Effector memory CD8-positive, alpha-beta T cell (primary cell): ENCODE measurements around the gene SRCIN1.

ENCODE experiments used
- ATAC-seq: fragments of 150-1000 bp; cut with Tn5 transposase; replicated peaks from 2 replicates; pipeline ENCODE4 v1.10.0; 2021; ENCODE audit warnings: mild to moderate bottlenecking, moderate library complexity
- DNase-seq, 3 experiments: peaks; one replicate each; pipeline ENCODE4 v3.0.0; 2021
- H3K27ac Mint-ChIP-seq, 2 donors: one replicate each; pipeline ENCODE4 v1.8.0; 2022; ENCODE audit warnings: mild to moderate bottlenecking in 2 of 2, mixed read lengths in 2 of 2, moderate library complexity in 2 of 2
- H3K27me3 Mint-ChIP-seq, 2 donors: one replicate each; pipeline ENCODE4 v1.8.0; 2022; ENCODE audit warnings: mixed read lengths in 2 of 2
- H3K36me3 Mint-ChIP-seq: one replicate; pipeline ENCODE4 v1.8.0; 2022; ENCODE audit warnings: mild to moderate bottlenecking, moderate library complexity, mixed read lengths; ENCODE audit not compliant: insufficient read depth
- H3K4me1 Mint-ChIP-seq, 2 donors: one replicate each; pipeline ENCODE4 v1.8.0; 2022; ENCODE audit warnings: low read depth in 2 of 2, mixed read lengths in 2 of 2
- H3K4me3 Mint-ChIP-seq, 2 donors: one replicate each; pipeline ENCODE4 v1.8.0; 2022; ENCODE audit warnings: mild to moderate bottlenecking in 2 of 2, mixed read lengths in 2 of 2, moderate library complexity in 2 of 2
- H3K9me3 Mint-ChIP-seq, 2 donors: one replicate each; pipeline ENCODE4 v1.8.0; 2022; ENCODE audit warnings: mixed read lengths in 2 of 2

Gene SRCIN1

DNA sequence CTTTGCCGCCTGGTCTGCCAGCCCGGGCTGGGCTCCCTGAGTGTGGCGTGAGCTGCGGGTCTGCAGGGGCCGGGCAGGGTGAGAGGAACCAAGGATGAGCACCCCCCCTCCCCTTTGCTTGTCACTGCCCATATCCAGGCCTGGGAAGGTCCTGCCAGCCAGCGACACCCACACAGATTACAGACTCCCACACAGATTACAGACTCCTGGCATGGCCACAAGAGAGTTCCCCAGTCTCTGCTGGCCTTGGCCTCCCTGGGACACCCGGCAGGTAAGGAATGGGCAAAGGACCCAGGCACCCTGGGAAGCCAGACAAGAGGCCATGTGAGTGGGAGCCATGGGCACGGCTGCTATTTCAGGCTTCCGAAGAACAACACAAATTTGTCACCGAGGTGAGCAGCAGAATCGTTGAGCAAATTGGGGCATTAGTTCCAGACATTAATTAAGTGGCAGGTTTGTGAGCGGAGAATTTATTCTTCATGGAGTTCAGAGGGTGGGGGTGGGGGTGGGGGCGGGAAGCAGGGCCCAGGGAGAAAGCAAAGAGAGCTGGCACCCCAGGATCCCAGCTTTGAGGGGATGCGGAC lies 41.4 kb downstream of the SRCIN1 start:
- ATAC-seq: no peak
- Mint-ChIP-seq H3K27me3 (peaks cover 82 to 89% of the 10 kb centered on the region in 2 donors), H3K36me3 (peaks cover 7% of the 10 kb centered on the region)

DNA sequence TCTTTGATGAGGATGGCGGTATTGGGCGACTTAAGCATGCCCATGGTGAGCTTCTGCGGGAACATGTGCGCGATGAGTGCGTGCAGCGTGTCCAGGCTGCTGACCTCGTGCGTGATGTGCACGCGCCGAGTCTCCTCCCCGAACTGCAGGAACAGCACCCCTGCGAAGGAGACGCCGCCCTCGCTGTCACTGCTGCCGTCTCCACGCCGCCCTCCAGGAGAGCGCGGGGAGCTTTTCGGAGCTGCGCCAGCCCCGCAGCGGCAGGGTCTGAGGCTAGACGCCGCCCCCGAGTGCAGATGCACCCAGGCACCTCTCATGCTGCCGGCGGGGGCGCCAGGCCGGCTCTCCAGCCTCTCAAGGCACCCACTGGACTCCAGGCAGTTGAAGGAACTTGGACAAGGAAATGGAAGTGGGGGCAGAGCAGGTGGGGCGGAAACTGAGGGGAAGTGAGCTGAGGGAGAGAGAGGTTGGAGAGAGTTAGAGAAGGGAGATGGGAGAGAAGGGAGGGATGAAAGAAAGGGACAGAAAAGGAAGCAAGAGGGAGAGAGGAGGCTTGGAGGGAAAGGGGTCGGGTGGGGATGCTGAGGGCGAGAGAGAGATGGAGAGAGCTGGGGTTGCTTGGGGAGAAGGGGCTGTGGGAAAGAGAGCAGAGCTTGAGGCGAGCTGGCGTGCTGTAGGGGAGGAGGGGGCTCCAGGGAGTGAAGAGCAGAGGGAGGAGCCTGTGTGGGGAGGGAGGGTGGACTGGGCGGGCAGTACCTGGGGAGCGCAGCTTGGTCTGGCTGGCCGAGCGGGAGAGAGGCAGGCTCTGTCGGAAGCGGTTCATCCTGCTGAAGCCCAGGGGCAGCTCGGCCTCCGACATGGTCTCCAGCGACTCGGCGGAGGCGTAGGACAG lies 42.1 kb downstream of the SRCIN1 start:
- H3K4me3 Mint-ChIP-seq: peak overlapping the region; percentile 48 to 61
- ATAC-seq (no peak), DNase-seq (no peak)
- H3K27me3 Mint-ChIP-seq: peaks cover 75 to 81% of the 10 kb centered on the region in 2 donors
- no peaks in the 10 kb centered on the region for H3K9me3 Mint-ChIP-seq
- H3K4me1 Mint-ChIP-seq: peaks cover 20 to 23% of the 10 kb centered on the region in 2 donors
- H3K36me3 Mint-ChIP-seq: peaks cover 10% of the 10 kb centered on the region
- H3K27ac Mint-ChIP-seq: no peak overlapping the region

More for the DNA sequence above, 41.4 kb downstream of the SRCIN1 start:
- Mint-ChIP-seq H3K27ac (no peak overlapping the region), H3K4me1 (peaks cover 13 to 16% of the 10 kb centered on the region in 2 donors), H3K4me3 (peak overlapping the region in 1 of 2 donors; percentile 61), H3K9me3 (no peaks in the 10 kb centered on the region)
- no peak for DNase-seq

DNA sequence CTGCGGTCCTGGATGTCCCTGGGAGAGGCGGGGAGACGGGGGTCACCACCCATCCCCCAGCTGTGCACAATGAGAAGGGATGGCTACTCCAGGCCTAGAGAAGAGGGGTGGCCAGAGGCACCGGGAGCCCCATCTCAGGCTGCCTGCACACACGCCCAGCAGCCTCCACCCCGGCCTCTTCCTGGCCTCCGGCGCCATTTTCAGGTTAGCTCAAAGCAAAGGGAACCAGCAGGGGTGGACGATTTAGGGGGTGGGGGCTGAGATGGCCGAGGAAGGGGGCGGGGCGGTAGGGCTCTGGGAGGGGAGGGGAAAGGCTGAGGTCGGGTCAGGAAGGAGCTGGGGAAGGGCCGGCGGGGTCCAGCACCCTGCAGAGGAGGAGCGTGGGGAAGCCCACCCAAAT lies 42.8 kb downstream of the SRCIN1 start:
- Mint-ChIP-seq H3K4me3 (peak overlapping the region in 1 of 2 donors; percentile 61), H3K9me3 (no peaks in the 10 kb centered on the region), H3K36me3 (peaks cover 10% of the 10 kb centered on the region), H3K27me3 (peaks cover 68 to 74% of the 10 kb centered on the region in 2 donors), H3K4me1 (peaks cover 25 to 26% of the 10 kb centered on the region in 2 donors), H3K27ac (no peak overlapping the region)
- DNase-seq: no peak
- no peak for ATAC-seq

DNA sequence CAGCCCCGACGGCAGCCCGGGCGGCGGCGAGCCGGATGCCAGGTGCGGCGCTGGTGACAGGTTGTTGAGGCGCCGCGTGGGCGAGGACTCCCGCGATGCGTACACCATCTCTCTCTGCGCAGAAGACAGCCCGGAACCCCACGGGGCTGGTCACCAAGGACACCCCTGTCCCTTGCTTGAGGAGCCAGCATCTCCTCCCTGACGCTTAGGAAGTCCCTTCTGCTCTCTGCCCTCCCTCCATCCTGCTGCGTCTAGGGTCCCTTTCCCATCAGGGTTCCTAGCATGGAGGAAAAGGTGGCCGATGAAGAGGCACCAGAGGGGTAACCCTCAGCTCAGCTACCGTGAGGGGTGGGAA lies 43.6 kb downstream of the SRCIN1 start:
- no peak for ATAC-seq
- Mint-ChIP-seq H3K9me3 (no peaks in the 10 kb centered on the region), H3K4me1 (peaks cover 25 to 26% of the 10 kb centered on the region in 2 donors), H3K36me3 (peaks cover 10% of the 10 kb centered on the region), H3K27ac (no peak overlapping the region), H3K27me3 (peaks cover 61 to 67% of the 10 kb centered on the region in 2 donors), H3K4me3 (no peak overlapping the region)
- DNase-seq: no peak

DNA sequence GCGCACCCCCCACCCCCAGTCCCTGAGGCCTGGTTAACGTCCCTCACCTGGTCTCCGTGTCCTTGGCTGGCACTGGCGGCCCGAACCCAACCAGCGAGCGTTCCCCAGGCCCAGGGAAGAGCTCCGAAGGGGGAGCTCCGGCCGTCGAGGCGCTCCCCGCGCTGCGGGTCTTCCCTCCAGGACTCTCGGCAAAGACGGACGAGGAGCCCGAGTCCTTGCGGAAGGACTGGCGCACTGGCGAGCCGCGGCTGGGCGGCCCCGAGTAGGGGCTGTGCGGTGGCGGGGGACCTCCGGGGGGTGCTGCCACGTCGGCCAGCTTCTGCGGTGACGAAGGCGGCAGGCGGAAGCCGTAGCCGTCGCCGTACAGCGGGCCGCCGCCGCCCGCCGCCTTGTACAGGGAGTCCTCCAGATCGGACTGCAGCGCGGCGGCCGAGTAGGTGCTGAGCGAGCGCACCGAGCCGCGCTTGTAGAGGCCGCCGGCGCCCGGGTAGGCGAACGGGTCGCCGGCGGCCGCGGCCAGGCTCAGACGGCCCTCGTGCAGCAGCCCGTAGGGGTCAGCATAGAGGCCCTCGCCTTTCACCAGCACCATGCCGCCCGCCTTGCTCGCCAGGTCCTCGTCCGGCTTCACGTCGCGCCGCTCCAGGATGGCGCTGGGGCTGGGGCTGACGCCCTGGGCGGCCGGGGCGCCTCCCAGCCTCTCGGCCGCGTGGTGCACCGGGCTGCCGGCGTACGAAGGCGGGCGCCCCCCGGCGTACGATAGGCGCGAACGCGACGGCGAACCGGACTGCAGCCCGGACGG lies 44.1 kb downstream of the SRCIN1 start:
- H3K4me1 Mint-ChIP-seq: peaks cover 25 to 26% of the 10 kb centered on the region in 2 donors
- H3K27me3 Mint-ChIP-seq: peaks cover 55 to 63% of the 10 kb centered on the region in 2 donors
- ATAC-seq (no peak), DNase-seq (no peak)
- peaks cover 10% of the 10 kb centered on the region for H3K36me3 Mint-ChIP-seq
- H3K27ac Mint-ChIP-seq: no peak overlapping the region
- peak overlapping the region in 1 of 2 donors; percentile 98 for H3K4me3 Mint-ChIP-seq
- H3K9me3 Mint-ChIP-seq: no peaks in the 10 kb centered on the region

DNA sequence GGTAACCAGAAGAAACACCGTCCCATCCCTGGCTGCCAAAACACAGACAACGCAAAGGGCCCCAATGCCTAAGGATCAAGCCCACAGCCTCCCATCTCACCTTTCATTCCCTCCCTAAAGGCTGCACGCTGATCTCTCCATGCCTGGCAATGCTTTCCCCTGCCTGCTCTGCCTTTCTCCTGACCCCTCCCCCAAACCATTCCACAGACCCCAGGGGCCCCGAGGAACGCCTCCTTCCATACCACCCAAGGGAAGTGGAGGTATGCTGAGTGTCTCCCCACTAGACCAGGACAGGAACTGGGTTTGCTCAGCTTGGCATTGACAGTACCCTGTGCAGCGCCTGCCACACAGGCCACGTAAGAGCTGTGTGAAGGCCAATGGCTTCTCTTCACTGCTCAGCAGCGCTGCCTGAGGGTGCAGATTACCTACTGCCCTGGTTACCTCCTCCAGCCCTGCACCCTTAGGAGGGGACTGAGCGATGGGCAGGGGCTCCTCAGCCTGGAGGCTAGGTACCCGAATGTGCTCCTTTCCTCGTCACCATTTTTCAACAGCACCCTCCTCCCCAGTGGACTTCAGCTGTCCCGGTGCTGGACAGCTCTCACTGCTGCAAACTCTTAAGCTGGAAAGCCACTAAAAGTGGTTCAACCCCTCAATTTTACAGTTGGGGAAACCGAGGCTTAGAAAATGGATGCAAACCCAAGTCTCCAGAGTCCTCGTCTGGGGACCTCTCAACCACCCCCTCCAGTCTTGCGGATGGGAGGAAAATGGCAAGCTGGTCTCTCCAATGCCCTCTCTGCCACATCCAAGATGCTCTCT lies 45.0 kb downstream of the SRCIN1 start:
- DNase-seq: no peak
- ATAC-seq: no peak
- peaks cover 46 to 63% of the 10 kb centered on the region in 2 donors for H3K27me3 Mint-ChIP-seq
- H3K9me3 Mint-ChIP-seq: no peaks in the 10 kb centered on the region
- peaks cover 10% of the 10 kb centered on the region for H3K36me3 Mint-ChIP-seq
- peaks cover 25 to 26% of the 10 kb centered on the region in 2 donors for H3K4me1 Mint-ChIP-seq
- no peak overlapping the region for H3K27ac Mint-ChIP-seq
- peak overlapping the region; percentile 43 to 98 for H3K4me3 Mint-ChIP-seq

DNA sequence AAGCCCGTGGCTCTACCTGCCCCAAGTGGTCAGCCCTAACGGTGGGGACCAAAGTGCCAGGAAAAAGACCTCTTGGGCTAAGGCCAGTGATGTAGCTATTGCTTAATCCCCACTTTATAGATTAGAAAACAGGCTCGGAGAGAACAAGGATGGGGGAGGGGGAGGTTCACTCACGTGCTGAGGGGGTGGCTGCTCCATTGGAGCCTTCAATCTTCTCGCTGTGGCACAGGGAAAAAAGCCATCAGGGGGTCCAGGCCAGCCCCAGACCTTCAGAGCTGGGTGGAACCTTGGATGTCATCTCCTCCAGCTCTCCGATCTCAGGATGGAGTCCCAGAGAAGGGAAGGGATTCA lies 45.9 kb downstream of the SRCIN1 start:
- Mint-ChIP-seq H3K4me3 (peak overlapping the region in 1 of 2 donors; percentile 98), H3K27me3 (peaks cover 37 to 63% of the 10 kb centered on the region in 2 donors), H3K27ac (no peak overlapping the region), H3K9me3 (no peaks in the 10 kb centered on the region), H3K4me1 (peaks cover 25 to 26% of the 10 kb centered on the region in 2 donors), H3K36me3 (peaks cover 10% of the 10 kb centered on the region)
- ATAC-seq: no peak
- DNase-seq: no peak

DNA sequence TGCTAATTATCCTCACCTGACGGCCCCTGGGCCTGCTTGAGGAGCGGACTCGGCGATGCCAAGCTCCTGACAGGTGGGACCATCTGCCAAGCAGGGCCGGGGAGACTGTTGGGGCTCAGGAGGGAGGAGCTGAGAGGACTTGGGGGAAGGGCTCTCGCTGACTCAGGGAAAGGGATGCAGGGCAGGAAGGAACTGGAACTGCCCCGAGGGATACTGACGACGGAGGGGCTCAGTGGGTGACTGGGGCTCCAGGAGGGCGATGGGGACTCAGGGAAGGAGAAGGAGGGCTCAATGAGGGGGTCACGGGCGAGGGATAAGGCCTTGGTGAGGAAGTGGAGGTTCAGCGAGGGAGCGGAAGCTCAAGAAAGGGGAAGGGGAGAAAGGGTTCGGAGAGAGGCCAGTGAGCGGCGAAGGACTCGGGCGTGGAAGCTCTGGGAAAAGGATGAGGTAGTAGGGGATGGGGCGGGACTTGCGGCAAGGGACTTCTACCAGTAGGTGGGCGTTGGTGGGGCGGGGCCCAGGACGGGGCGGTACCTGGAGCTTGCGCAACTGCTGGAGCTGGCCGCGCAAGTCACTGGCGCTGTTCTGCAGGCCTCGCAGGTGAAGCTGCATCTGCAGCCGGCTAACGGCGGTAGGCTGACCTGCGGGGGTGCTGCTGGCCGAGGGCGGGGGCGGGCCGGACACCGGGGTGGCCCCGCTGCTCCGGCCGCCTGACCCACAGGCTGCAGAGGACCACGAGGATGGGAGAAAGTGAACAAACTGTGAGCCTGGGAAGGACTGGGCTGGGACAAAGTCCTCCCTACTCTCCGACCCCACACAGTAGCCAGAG lies 46.5 kb downstream of the SRCIN1 start:
- peak overlapping the region; percentile 65 to 72 for H3K27ac Mint-ChIP-seq
- no peaks in the 10 kb centered on the region for H3K9me3 Mint-ChIP-seq
- DNase-seq (peak; percentile 87 to 88 (median 87)), ATAC-seq (peak; percentile 81)
- peaks cover 10% of the 10 kb centered on the region for H3K36me3 Mint-ChIP-seq
- peaks cover 25 to 26% of the 10 kb centered on the region in 2 donors for H3K4me1 Mint-ChIP-seq
- H3K27me3 Mint-ChIP-seq: peaks cover 31 to 63% of the 10 kb centered on the region in 2 donors
- peak overlapping the region; percentile 98 for H3K4me3 Mint-ChIP-seq

DNA sequence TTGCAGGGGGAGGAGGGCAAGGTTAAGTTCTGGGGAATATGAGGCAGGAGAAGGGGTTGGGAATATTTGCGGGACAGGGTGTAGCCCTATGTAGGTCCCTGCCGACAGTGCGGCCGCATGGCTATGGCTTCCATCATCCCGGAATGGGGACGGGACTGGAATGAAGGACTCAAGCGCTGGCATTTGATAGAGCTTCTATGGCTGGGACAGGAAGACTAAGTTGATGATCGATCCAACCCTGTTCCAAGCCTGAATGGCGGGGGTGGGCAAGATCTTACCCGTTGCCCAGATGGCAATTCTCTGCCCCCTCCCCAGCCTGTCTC lies 47.1 kb downstream of the SRCIN1 start:
- Mint-ChIP-seq H3K36me3 (peaks cover 10% of the 10 kb centered on the region), H3K9me3 (no peaks in the 10 kb centered on the region), H3K4me1 (peaks cover 24 to 25% of the 10 kb centered on the region in 2 donors), H3K4me3 (peak overlapping the region; percentile 98), H3K27ac (peak overlapping the region; percentile 65 to 72), H3K27me3 (peaks cover 26 to 63% of the 10 kb centered on the region in 2 donors)
- DNase-seq: no peak
- peak; percentile 28 for ATAC-seq

DNA sequence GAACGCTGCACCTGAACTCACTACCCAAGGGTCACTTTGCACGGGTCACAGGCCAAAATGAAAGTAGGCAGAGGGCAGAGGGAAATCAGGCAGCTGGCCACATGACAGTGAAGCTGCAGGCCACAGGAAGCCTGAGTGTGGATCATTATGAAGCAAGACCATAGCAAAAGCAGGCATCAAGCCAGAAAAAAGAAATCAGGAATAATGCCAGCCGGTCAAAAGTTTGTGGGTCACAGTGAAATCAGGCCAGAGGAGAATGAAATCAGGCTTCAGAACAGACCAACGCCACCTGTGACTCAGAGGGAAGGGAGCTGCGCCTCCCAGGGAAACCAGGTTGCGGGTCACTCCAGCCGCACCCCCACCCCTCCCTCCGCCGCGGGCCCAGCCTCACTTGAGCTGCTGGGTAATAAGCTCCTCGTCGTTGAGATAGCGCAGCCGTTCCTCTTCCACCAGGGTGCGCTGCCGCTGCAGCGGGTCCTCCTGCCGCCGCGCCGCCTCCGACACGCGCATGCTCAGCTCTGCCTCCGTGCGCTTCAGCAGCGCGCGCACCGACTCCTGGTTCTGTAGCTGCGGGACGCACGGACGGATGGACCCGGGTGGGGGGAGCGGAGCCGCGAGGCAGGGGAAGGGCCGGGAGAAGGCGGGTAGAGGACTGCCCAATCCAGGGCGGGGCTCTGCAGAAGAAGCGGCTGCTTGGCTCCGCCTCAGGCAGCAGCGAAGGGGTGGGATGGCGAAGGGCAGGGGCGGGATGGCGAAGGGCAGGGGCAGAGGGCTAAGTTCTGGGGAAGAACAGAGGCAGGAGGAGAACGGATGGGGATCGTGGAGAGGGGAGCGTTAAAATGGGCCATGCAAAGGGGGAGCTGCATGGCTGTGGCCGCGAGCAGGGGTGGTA lies 47.7 kb downstream of the SRCIN1 start:
- Mint-ChIP-seq H3K27ac (peak overlapping the region; percentile 65 to 72), H3K4me3 (peak overlapping the region; percentile 98), H3K27me3 (peaks cover 20 to 63% of the 10 kb centered on the region in 2 donors), H3K4me1 (peaks cover 20% of the 10 kb centered on the region in 2 donors), H3K9me3 (no peaks in the 10 kb centered on the region), H3K36me3 (peaks cover 7% of the 10 kb centered on the region)
- ATAC-seq (peak; percentile 72), DNase-seq (peak; percentile 83 to 87 (median 83))

DNA sequence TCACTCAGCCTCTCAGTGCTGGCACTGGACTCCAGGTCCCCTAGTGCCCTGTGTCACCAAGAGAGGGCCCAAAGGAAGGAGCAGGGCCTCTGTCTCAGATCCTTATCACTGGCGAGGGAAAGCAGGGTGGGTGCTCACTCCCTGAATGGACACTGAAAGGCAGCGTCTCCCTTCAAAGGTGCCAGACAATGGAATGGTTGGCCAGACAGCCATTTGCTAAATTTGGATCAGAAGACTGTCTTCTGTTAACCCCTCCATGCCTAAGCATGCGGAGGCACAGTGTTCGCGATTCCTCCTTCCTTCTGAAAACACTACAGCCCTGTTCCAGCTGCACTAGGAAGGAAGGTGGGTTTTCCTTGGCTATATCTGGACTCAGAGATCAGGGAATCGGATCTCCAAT lies 48.4 kb downstream of the SRCIN1 start:
- Mint-ChIP-seq H3K27ac (no peak overlapping the region), H3K36me3 (peaks cover 7% of the 10 kb centered on the region), H3K4me3 (no peak overlapping the region), H3K4me1 (peaks cover 17 to 20% of the 10 kb centered on the region in 2 donors), H3K9me3 (no peaks in the 10 kb centered on the region), H3K27me3 (peaks cover 14 to 63% of the 10 kb centered on the region in 2 donors)
- no peak for ATAC-seq
- no peak for DNase-seq
